Hepatocyte (in vitro differentiated cells): ENCODE measurements around the gene ADGRB3. TPM values are rescaled to one million over a fixed set of nuclear protein-coding genes. Genes with fewer than 3 reads are reported as not detected.

Experiments used
- DNase-seq: peaks from one replicate; pipeline ENCODE4 v3.0.0-alpha.2; 2016; ENCODE audit warnings: low spot score
- H2AFZ ChIP-seq: fragments of 200-600 bp; sonication (generic); 2 replicates; pipeline ENCODE4 v1.6.0; 2016; ENCODE audit warnings: antibody characterized with exemption, mild to moderate bottlenecking
- H3K27ac ChIP-seq: fragments of 200-600 bp; sonication (generic); 2 replicates; pipeline ENCODE4 v1.5.1; 2016; ENCODE audit warnings: mild to moderate bottlenecking
- H3K27me3 ChIP-seq: fragments of 200-600 bp; sonication (generic); 2 replicates; pipeline ENCODE4 v1.6.1; 2016
- H3K36me3 ChIP-seq: fragments of 200-600 bp; sonication (generic); replicated peaks from 2 replicates; pipeline ENCODE4 v1.5.1; 2016; ENCODE audit warnings: low read depth; ENCODE audit not compliant: insufficient read depth
- H3K4me1 ChIP-seq: fragments of 200-600 bp; sonication (generic); 2 replicates; pipeline ENCODE4 v1.5.1; 2016; ENCODE audit warnings: mild to moderate bottlenecking, moderate library complexity; ENCODE audit not compliant: insufficient read depth
- H3K4me2 ChIP-seq: fragments of 200-600 bp; sonication (generic); 2 replicates; pipeline ENCODE4 v1.6.0; 2016
- H3K4me3 ChIP-seq: fragments of 200-600 bp; sonication (generic); 2 replicates; pipeline ENCODE4 v1.5.1; 2016; ENCODE audit warnings: mild to moderate bottlenecking
- H3K79me2 ChIP-seq: fragments of 200-600 bp; sonication (generic); 2 replicates; pipeline ENCODE4 v1.6.0; 2017; ENCODE audit warnings: mild to moderate bottlenecking
- H3K9me2 ChIP-seq: fragments of 200-600 bp; sonication (generic); replicated peaks from 2 replicates; pipeline ENCODE4 v1.6.0; 2017; ENCODE audit warnings: mild to moderate bottlenecking; ENCODE audit not compliant: insufficient read depth
- H3K9me3 ChIP-seq: fragments of 200-600 bp; sonication (generic); 2 replicates; pipeline ENCODE4 v1.5.1; 2016; ENCODE audit warnings: low read depth, mild to moderate bottlenecking
- H4K20me1 ChIP-seq: fragments of 200-600 bp; sonication (generic); 2 replicates; pipeline ENCODE4 v1.6.0; 2016; ENCODE audit warnings: mild to moderate bottlenecking; ENCODE audit not compliant: insufficient read depth, poor library complexity, severe bottlenecking
- CTCF ChIP-seq: fragments of 200-600 bp; sonication (generic); IDR thresholded peaks from 2 replicates; pipeline ENCODE4 v1.5.1; 2016; ENCODE audit warnings: antibody characterized with exemption, mild to moderate bottlenecking; ENCODE audit not compliant: poor library complexity
- EZH2 ChIP-seq: fragments of 200-600 bp; sonication (generic); IDR thresholded peaks from 2 replicates; pipeline ENCODE4 v1.6.1; 2016; ENCODE audit warnings: antibody characterized with exemption, mild to moderate bottlenecking, borderline replicate concordance
- EZH2phosphoT487 ChIP-seq: fragments of 200-600 bp; sonication (generic); IDR thresholded peaks from one replicate; pipeline ENCODE4 v1.6.1; 2018; ENCODE audit warnings: antibody characterized with exemption, mild to moderate bottlenecking, low read depth, moderate library complexity; ENCODE audit not compliant: unreplicated experiment, severe bottlenecking
- WGBS: methylation state at CpG from one replicate; pipeline ENCODE4 v1.1.6; 2016; ENCODE audit warnings: low lambda C conversion rate; ENCODE audit errors: missing lambda C conversion rate; 5-methylcytosine and 5-hydroxymethylcytosine counted together
- polyA plus RNA-seq: library from polyadenylated mRNA; unstranded; fragments of >200 nt; fragmentation: Nextera tagmentation; extraction: Ambion mirVana; gene quantifications from 2 replicates; pipeline ENCODE4 v1.2.1, GENCODE V29; 2016
- total RNA-seq: library from RNA; depleted of rRNA; stranded (reverse); fragments of >200 nt; gene quantifications from 2 replicates; pipeline ENCODE4 v1.2.3, GENCODE V29; 2014

Gene ADGRB3
- total and polyA plus RNA-seq, 2 experiments from 2014 or later = 0.17 to 2.2 TPM

DNA sequence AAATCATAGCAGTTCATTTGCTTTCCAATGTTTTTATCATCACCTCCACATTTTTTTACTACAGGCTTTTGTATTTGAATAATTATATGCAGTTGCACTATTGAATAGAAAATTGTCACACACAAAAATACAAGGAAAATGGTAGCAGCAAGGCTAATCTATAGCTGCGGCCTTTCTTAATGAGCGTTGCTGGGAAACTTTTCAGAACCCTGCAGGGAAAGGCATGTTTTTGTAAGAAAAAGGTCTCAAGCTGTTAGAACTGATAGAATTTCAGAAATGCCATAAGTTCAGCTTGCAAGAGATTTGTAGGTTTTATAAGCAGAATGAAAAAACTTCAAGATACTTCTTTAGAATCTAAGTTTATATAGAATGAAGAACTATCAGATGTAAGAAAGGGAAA is 625.9 kb downstream of the ADGRB3 start:
- Histone ChIP-seq H3K9me2 (no peaks in the 10 kb centered on the region), H3K27me3 (no peaks in the 10 kb centered on the region), H3K4me2 (no peak overlapping the region), H3K36me3 (no peaks in the 10 kb centered on the region), H3K79me2 (no peaks in the 10 kb centered on the region), H3K9me3 (no peaks in the 10 kb centered on the region), H3K4me3 (no peak overlapping the region), H4K20me1 (no peaks in the 10 kb centered on the region), H3K27ac (no peak overlapping the region), H2AFZ (no peak overlapping the region), H3K4me1 (no peaks in the 10 kb centered on the region)
- no peak for DNase-seq
- 96% methylated on average over 2 of the region's 2 CpGs for WGBS
- TF ChIP-seq EZH2phosphoT487 (no peak), EZH2 (no peak), CTCF (no peak)

GRCh38 chr6:69263297-69263696 is 628.2 kb downstream of the ADGRB3 start:
- Histone ChIP-seq H3K9me2 (no peaks in the 10 kb centered on the region), H2AFZ (no peak overlapping the region), H3K4me3 (no peak overlapping the region), H3K36me3 (no peaks in the 10 kb centered on the region), H3K4me1 (no peaks in the 10 kb centered on the region), H3K27me3 (no peaks in the 10 kb centered on the region), H3K27ac (no peak overlapping the region), H3K9me3 (no peaks in the 10 kb centered on the region), H4K20me1 (no peaks in the 10 kb centered on the region), H3K4me2 (no peak overlapping the region), H3K79me2 (no peaks in the 10 kb centered on the region)
- 85% methylated on average over 2 of the region's 2 CpGs for WGBS
- no peak for DNase-seq
- no peak for TF ChIP-seq EZH2phosphoT487
- no peak for TF ChIP-seq CTCF
- no peak for TF ChIP-seq EZH2

DNA sequence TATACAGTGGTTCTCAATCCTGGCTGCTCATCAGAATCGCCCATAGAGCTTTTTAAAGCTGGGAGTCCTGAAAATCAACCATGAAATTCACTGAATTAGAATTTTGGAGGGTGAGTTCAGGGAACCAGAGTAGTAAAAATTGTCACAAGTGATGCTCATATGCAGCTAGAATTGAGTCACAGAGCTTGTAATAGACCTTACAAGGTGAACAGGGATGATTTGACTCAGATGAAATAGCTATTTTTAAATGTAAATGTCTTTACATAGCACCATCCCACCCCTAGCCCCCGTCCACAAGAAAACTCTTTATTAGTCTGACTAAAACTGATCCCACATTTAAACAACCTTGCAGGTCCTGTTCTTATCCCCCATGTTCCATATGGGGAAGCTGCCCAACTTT is 630.0 kb downstream of the ADGRB3 start:
- no peaks in the 10 kb centered on the region for H3K9me3 ChIP-seq
- no peak overlapping the region for H3K4me2 ChIP-seq
- no peaks in the 10 kb centered on the region for H3K27me3 ChIP-seq
- no peak overlapping the region for H3K4me3 ChIP-seq
- H3K9me2 ChIP-seq = no peaks in the 10 kb centered on the region
- WGBS = 70% methylated on average over 2 of the region's 2 CpGs
- H3K36me3 ChIP-seq = no peaks in the 10 kb centered on the region
- TF ChIP-seq EZH2 (no peak), EZH2phosphoT487 (no peak), CTCF (no peak)
- no peaks in the 10 kb centered on the region for H4K20me1 ChIP-seq
- H2AFZ ChIP-seq = no peak overlapping the region
- H3K79me2 ChIP-seq = no peaks in the 10 kb centered on the region
- H3K27ac ChIP-seq = no peak overlapping the region
- no peaks in the 10 kb centered on the region for H3K4me1 ChIP-seq
- DNase-seq = no peak

DNA sequence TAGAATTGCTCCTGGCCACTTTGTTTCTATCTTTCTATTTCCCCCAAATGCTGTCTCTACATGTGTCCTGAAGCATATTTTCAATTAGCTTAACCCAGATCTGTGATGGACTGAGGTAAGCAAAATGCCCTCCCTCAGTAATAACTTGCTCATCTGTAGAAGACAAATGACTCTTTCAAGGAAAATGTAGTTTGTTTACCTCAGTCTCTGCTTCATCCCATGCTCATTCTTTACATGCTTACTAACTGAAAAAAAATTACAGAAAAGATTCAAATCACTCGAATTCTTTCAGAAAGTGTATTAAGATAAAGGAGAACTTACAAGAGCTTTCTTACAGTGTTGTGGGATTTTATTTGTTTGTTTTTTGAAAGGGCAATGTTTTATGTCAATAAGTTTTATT is 630.6 kb downstream of the ADGRB3 start:
- Histone ChIP-seq H3K27ac (no peak overlapping the region), H3K79me2 (no peaks in the 10 kb centered on the region), H3K9me2 (no peaks in the 10 kb centered on the region), H3K4me2 (no peak overlapping the region), H3K4me1 (no peaks in the 10 kb centered on the region), H3K4me3 (no peak overlapping the region), H2AFZ (no peak overlapping the region), H3K27me3 (no peaks in the 10 kb centered on the region), H3K9me3 (no peaks in the 10 kb centered on the region), H4K20me1 (no peaks in the 10 kb centered on the region), H3K36me3 (no peaks in the 10 kb centered on the region)
- WGBS = 56% methylated on average over 1 of the region's 1 CpG
- no peak for DNase-seq
- TF ChIP-seq CTCF = no peak
